ENCODE results near the gene ATP2C1.

Gene ATP2C1

DNA sequence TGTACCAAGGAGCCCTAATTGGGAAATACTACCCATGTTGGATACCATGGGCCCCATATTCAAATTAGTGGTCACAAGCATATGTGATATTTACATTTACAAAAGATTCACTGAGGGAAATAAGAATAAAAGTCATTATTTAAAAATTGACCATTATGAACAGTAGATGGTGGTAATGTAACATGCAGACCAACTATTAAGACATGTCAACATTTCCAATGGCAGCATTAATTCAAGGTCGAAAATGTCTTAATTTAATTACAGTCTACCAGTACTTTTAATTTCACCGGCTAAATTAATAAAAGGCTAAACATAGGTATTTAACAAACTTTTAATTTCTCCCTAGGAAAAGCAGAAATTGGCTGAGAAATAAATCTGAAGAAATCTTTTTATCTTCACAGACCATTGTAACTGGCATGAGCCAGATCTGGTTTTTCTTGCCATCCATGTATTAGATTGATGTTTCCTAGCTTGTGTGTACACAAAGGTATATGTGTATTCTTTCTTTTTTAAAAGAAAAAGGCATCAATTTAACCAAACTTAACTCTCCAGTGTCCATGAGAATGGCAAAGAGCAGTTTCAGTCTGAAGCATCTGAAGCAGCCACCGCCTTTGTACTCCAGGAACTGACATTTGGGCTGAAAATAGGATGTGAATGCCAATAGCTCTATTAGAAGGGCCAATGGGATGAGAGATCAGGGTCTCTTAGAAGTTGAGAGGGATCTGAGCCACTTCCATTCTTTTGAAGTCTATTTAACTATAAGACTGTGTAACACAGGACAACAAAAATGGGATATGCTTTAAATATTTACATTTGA, 159.4 kb downstream of the ATP2C1 start:
- H3K27ac ChIP-seq: peak overlapping the region; percentile 34
- no peak for DNase-seq (ENCODE audit: low read depth, low spot score)
- no peak for TF ChIP-seq EZH2 (IDR thresholded peaks at IDR 0.05)
- no peak; the same call in 1 of the 2 replicates for TF ChIP-seq POLR2AphosphoS5 (IDR thresholded peaks at IDR 0.05; ENCODE audit: borderline replicate concordance, low read depth, low read length)
- TF ChIP-seq FOXP2 (optimal IDR thresholded peaks at IDR 0.05; ENCODE audit: control extremely low read depth, extremely low read length, insufficient read depth): no peak
- no peak overlapping the region for H3K9ac ChIP-seq (ENCODE audit: insufficient read length)
- H3K36me3 ChIP-seq (ENCODE audit: insufficient read depth, low read length): no peaks in the 10 kb centered on the region
- no peak overlapping the region for H3K4me3 ChIP-seq
- no peaks in the 10 kb centered on the region for H3K9me3 ChIP-seq (ENCODE audit: low read depth, low read length)
